HuH-7 (cell line): ENCODE results near the gene C20orf173.
"Not testable (repeated sequence)": the region's sequence is repeated elsewhere in the genome, so short reads cannot be mapped to it uniquely, and the experiment has no call there.

Source experiments
- DNase-seq: peaks from one replicate; pipeline ENCODE4 v3.0.0; 2011; ENCODE audit warnings: low spot score

The C20orf173 gene

DNA sequence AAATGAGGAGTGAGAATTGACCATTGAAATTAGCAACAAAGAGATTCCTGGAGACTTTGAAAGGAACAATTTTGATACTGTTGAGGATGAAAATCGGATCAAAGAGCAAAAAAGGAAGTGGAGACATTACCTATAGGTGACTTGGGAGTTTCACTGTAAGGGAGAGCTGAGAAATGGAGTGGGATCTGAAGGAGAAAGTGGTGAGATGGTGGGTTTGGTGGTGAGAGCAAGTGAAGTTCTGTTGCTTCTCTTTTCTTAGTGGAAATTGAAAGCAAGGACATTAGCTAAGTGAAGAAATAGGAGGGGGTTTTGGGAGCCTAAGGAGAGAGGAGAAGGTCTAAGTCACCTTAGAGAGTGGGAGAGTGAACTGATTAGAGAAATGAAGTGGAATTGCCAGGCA is 16.7 kb upstream of the C20orf173 start:
- no peak for DNase-seq

GRCh38 chr20:35544941-35545340 is 15.5 kb upstream of the C20orf173 start:
- not testable (repeated sequence) for DNase-seq

- no peak for DNase-seq
Observed at GRCh38 chr20:35544436-35544835, 15.0 kb upstream of the C20orf173 start.

GRCh38 chr20:35542990-35543389 is 13.5 kb upstream of the C20orf173 start:
- no peak for DNase-seq

GRCh38 chr20:35541783-35542662 is 12.6 kb upstream of the C20orf173 start, which contains the start of gene ERGIC3:
ERGIC3 (plus strand) TSS chr20:35542078; CDS start chr20:35542098, 20 bp downstream.
- DNase-seq, result peak; percentile 94

- no peak for DNase-seq
Observed at GRCh38 chr20:35541118-35541782, 11.8 kb upstream of the C20orf173 start.

GRCh38 chr20:35539756-35540212 is 10.3 kb upstream of the C20orf173 start:
- DNase-seq, result no peak

- no peak for DNase-seq
Observed at GRCh38 chr20:35527122-35527769, 2.2 kb downstream of the C20orf173 start.

- no peak for DNase-seq
Observed at GRCh38 chr20:35525639-35526038, 3.8 kb downstream of the C20orf173 start.

- peak; percentile 79 for DNase-seq
Observed at GRCh38 chr20:35523298-35523888, 6.1 kb downstream of the C20orf173 start.

DNA sequence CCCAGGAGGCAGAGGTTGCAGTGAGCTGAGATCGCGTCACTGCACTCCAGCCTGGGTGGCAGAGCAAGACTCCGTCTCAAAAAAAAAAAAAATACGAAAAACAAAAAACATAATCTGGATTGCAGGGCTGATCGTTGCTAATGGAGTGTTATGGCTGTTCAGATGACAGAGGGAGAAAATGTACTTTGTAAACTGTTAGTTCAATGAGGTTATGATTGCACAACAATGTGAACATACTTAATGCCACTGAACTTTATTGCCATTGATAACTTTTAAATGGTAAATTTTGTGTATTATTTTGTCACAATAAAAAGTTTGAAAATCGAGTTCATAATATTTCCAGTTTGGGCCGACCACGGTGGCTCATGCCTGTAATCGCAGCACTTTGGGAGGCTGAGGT is 10.5 kb downstream of the C20orf173 start:
- no peak for DNase-seq

GRCh38 chr20:35517767-35518166 is 11.7 kb downstream of the C20orf173 start:
- DNase-seq, result not testable (repeated sequence)

DNA sequence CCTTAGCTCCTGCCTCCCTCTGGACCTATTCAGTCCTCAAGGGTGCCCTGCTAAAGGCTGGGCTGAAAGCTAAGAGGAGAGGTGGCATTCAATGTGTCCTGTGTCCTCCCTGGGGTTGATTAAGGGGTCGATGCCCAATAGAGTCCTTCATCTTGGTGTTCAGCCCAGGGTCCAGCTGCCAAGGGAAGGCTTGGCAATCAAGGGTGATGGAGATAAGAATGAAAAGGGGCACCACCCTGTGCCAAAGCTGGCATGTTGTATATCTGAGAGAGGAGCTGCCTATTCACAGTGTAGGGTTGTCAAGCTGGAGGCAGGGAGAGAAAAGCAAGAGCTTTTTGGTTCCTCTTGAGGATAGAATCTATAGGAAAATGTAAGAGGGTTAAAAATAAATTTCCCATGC is 12.3 kb downstream of the C20orf173 start:
- DNase-seq, result no peak

- DNase-seq, result no peak
Observed at GRCh38 chr20:35515949-35516645, 13.4 kb downstream of the C20orf173 start.

GRCh38 chr20:35515341-35515740 is 14.1 kb downstream of the C20orf173 start:
- no peak for DNase-seq

DNA sequence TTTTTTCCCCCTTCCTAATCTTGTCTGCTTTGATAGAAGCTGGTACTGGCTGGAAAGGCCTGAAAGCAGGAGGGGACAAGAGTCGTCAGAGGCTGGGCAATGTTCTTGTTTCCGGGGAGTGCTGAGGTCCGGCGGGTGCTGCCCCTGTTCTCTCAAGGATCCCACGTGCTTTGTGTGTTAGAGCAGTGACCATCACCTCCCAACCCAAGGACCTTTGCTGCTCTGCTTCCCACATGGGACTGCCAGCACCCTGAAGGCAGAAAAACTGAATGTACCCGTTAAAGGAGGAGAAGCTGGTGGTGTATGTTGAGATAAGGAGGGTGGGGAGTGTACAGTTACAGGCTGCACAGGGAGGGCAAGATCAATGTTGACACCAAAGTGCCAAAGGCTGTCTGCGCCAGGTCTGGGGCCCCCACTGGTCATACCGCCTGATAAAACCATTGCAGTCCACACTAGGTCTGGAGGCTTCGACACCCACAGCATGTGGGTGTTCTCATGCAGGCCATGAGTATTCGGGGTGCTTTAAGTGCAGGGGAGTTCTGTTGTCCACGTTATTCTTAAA is 15.0 kb downstream of the C20orf173 start:
- DNase-seq, result no peak

- DNase-seq, result peak; percentile 61
Observed at GRCh38 chr20:35511814-35512420, 17.5 kb downstream of the C20orf173 start.

- DNase-seq, result no peak
Observed at GRCh38 chr20:35510951-35511735, 18.3 kb downstream of the C20orf173 start.

DNA sequence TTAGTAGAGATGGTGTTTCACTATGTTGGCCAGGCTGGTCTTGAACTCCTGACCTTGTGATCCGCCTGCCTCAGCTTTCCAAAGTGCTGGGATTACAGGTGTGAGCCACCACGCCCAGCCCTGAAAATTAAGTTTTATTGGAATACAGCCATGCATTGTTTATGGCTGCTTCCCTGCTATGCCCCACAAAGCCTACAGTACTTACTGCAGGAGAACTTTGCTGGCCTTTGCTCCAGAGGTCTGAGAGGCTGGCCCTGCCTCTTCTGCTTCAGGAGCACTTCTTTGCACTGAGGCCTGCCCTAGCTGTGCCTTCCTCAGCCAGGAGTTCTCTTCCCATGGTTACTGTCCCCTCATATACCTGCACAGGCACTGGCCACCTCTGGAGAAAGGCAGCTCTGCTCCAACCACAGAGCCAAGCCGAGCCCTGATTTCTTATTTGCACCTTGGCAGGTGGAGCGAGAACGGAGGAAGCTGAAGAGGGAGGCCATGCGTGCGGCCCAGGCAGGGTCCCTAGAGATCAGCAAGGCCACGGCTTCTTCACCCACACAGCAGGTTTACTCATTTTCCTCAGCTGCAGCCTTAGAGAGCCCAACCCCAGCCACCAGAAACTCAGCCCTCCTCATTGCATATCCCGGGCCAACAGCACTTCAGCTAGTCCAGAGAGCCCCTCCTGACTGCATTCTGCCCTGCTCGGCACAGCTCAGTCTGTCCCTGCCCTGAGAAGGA is 20.8 kb downstream of the C20orf173 start:
- no peak for DNase-seq
